Endothelial cell of umbilical vein (primary cell): ENCODE data around the gene CCDC66. TPM values are rescaled to one million over a fixed set of nuclear protein-coding genes. Genes with fewer than 3 reads are reported as not detected.

Experiments
- BruUV-seq: library from RNA; stranded (reverse); fragments of 400-500 nt; replicated peaks from 2 replicates; lab custom pipeline; 2021; lab: Mats Ljungman, UMichigan
- CTCF ChIA-PET: fragments of 300-600, 350-600 bp; sonication (Branson Sonifier 250); formaldehyde crosslinking; loops from one replicate; lab custom pipeline; 2021; ENCODE audit warnings: antibody characterized with exemption, inconsistent platforms; lab: Charles Lee
- POLR2A ChIA-PET: fragments of 300-600, 350-600 bp; sonication (Branson Sonifier 250); formaldehyde crosslinking; loops from one replicate; lab custom pipeline; 2021; ENCODE audit warnings: antibody characterized with exemption, inconsistent platforms; lab: Charles Lee
- DNase-seq: peaks from one replicate; pipeline ENCODE4 v3.0.0-alpha.2; 2011; ENCODE audit warnings: low read depth, low spot score
- FAIRE-seq: peaks from 2 replicates; lab custom pipeline; 2011; peaks lifted over from hg19 to GRCh38; lab: Jason Lieb, UNC
- H2AFZ ChIP-seq: 2 replicates; pipeline ENCODE4 v1.6.0; 2012; ENCODE audit warnings: low read depth, low read length, control low read depth, inconsistent platforms
- H3K27ac ChIP-seq: 2 replicates; pipeline ENCODE4 v1.5.1; 2011; ENCODE audit warnings: low read depth, mild to moderate bottlenecking, control low read depth, low read length, moderate library complexity; ENCODE audit not compliant: insufficient read depth
- H3K27me3 ChIP-seq, 2 experiments: 2 replicates each; pipeline versions ENCODE4 v1.6.0 to v1.6.1; 2011; ENCODE audit warnings: low read length in 2 of 2, mixed read lengths in 1 of 2; ENCODE audit not compliant: control insufficient read depth in 2 of 2, insufficient read depth in 2 of 2
- H3K36me3 ChIP-seq, 2 experiments: 2 replicates in 1 of 2; 3 replicates in 1 of 2; pipeline ENCODE4 v1.5.1; 2011; ENCODE audit warnings: low read length in 2 of 2, mild to moderate bottlenecking in 1 of 2, moderate library complexity in 1 of 2; ENCODE audit not compliant: control insufficient read depth in 2 of 2, insufficient read depth in 2 of 2; ENCODE audit errors: extremely low read depth in 1 of 2
- H3K4me1 ChIP-seq: 3 replicates; pipeline ENCODE4 v1.5.1; 2011; ENCODE audit warnings: mild to moderate bottlenecking, low read length; ENCODE audit not compliant: control insufficient read depth, insufficient read depth; ENCODE audit errors: extremely low read depth
- H3K4me2 ChIP-seq: 2 replicates; pipeline ENCODE4 v1.6.1; 2011; ENCODE audit warnings: low read length, control low read depth, mixed read lengths; ENCODE audit not compliant: insufficient read depth
- H3K4me3 ChIP-seq, 3 experiments: fragments of 200-600 bp in 1 of 3; sonication (generic), shearing (Covaris generic) in 1 of 3; replicated peaks in 1 of 3; 2 replicates each; pipeline ENCODE4 v1.5.1; 2011 to 2016; ENCODE audit warnings: control low read depth in 3 of 3, low read length in 3 of 3, mild to moderate bottlenecking in 2 of 3, inconsistent platforms in 1 of 3, low read depth in 1 of 3, moderate library complexity in 1 of 3; ENCODE audit not compliant: insufficient read depth in 1 of 3
- H3K79me2 ChIP-seq: 2 replicates; pipeline ENCODE4 v1.6.0; 2012; ENCODE audit warnings: low read length, inconsistent platforms; ENCODE audit not compliant: control insufficient read depth, insufficient read depth
- H3K9ac ChIP-seq: replicated peaks from 2 replicates; pipeline ENCODE3; 2011; ENCODE audit warnings: low read length, control low read depth; ENCODE audit not compliant: insufficient read depth; ENCODE audit errors: extremely low read depth
- H3K9me1 ChIP-seq: replicated peaks from 3 replicates; pipeline ENCODE4 v1.6.0; 2011; ENCODE audit warnings: mild to moderate bottlenecking, low read length; ENCODE audit not compliant: control insufficient read depth, insufficient read depth; ENCODE audit errors: extremely low read depth
- H3K9me3 ChIP-seq: replicated peaks from 2 replicates; pipeline ENCODE4 v1.5.1; 2012; ENCODE audit warnings: low read length, inconsistent platforms; ENCODE audit not compliant: control insufficient read depth, insufficient read depth
- H4K20me1 ChIP-seq: replicated peaks from 2 replicates; pipeline ENCODE3; 2011; ENCODE audit warnings: mild to moderate bottlenecking, low read length; ENCODE audit not compliant: control insufficient read depth, insufficient read depth; ENCODE audit errors: extremely low read depth
- GATA2 ChIP-seq: IDR thresholded peaks from 2 replicates; pipeline ENCODE4 v1.7.0; 2011; ENCODE audit warnings: low read depth, mild to moderate bottlenecking, moderate library complexity, mixed read lengths, low read length; ENCODE audit not compliant: insufficient read length, insufficient read depth
- JUN ChIP-seq: IDR thresholded peaks from 2 replicates; pipeline ENCODE4 v1.6.1; 2011; ENCODE audit warnings: borderline replicate concordance, low read depth; ENCODE audit not compliant: insufficient read length, insufficient read depth
- MYC ChIP-seq: IDR thresholded peaks from one replicate; pipeline ENCODE4 v1.6.1; 2011; ENCODE audit warnings: mild to moderate bottlenecking, low read depth, low read length
- POLR2A ChIP-seq: IDR thresholded peaks from 2 replicates; pipeline ENCODE4 v1.6.1; 2012; ENCODE audit warnings: low read depth, mild to moderate bottlenecking, control low read depth, low read length
- POLR2AphosphoS5 ChIP-seq: IDR thresholded peaks from 2 replicates; pipeline ENCODE4 v1.6.1; 2012; ENCODE audit warnings: low read depth, mild to moderate bottlenecking, control low read depth, low read length, moderate library complexity; ENCODE audit not compliant: insufficient read depth
- dilution Hi-C: fragments of 300-500 bp; cut with MboI; formaldehyde crosslinking; loops from one replicate; pipeline ENCODE4 v1.15.0; 2019; ENCODE audit warnings: low sequenced_read_pairs; ENCODE audit not compliant: extremely low pct_ligation_motif_present
- intact Hi-C: fragments of 100-400 bp; cut with micrococcal nuclease; formaldehyde crosslinking; loops from one replicate; pipeline ENCODE4 v1.10.0; 2022
- polyA plus RNA-seq, 4 experiments: library from polyadenylated mRNA; depleted of rRNA in 3 of 4; stranded (reverse) in 3 of 4; unstranded in 1 of 4; fragments of >200 nt; gene quantifications; 2 replicates each; pipeline versions ENCODE4 v1.2.1 to v1.2.3, GENCODE V29; 2011 to 2012; ENCODE audit warnings: missing spikeins in 1 of 4
- total RNA-seq: library from RNA; stranded (reverse); gene quantifications from 2 replicates; pipeline ENCODE4 v1.2.3, GENCODE V29; 2021
- TF ChIP-seq, protein P1 (sequence below), 2 donors: IDR thresholded peaks; 1 replicate in 1 of 2; 2 replicates in 1 of 2; pipeline ENCODE4 v1.5.1; 2011; ENCODE audit warnings: low read length in 2 of 2, mild to moderate bottlenecking in 2 of 2, moderate library complexity in 2 of 2, control low read depth in 1 of 2, inconsistent platforms in 1 of 2, low read depth in 1 of 2; ENCODE audit not compliant: insufficient read depth in 1 of 2; ENCODE audit errors: extremely low read depth in 1 of 2

The CCDC66 gene
- total and polyA plus RNA-seq, 2 donors (not counting 3 experiments of a cell fraction or from before 2014, with no cell fraction given), result 5.0 to 20.7 TPM

DNA sequence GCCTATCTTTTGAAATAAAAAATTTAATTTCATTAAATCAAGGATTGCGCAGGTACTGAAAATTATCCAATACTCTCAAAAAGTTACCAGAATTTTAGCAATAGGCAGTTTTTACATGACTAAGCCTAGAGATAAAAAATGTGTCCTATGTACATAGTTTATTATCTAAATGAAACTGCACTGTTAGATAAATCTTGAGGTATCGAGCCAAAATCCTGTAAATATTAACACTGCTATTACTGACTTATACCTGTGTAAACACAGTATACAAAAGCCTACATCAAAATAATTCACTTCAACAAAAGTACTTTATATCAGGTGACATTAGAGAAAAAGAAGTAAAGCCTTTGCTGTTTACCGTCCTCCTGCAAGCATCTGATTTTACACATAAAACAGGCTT lies 65.4 kb downstream of the CCDC66 start:
- H2AFZ ChIP-seq, result no peak overlapping the region
- H3K4me2 ChIP-seq, result no peak overlapping the region
- intact Hi-C loops (no loop called here), dilution Hi-C loops (no loop called here)
- H3K27me3 ChIP-seq, result no peaks in the 10 kb centered on the region
- no peak for DNase-seq
- H3K9ac ChIP-seq, result no peak overlapping the region
- H3K36me3 ChIP-seq, result peaks cover 6 to 34% of the 10 kb centered on the region in 2 experiments
- CTCF ChIA-PET, result no interaction called here
- TF ChIP-seq, protein P1, sequence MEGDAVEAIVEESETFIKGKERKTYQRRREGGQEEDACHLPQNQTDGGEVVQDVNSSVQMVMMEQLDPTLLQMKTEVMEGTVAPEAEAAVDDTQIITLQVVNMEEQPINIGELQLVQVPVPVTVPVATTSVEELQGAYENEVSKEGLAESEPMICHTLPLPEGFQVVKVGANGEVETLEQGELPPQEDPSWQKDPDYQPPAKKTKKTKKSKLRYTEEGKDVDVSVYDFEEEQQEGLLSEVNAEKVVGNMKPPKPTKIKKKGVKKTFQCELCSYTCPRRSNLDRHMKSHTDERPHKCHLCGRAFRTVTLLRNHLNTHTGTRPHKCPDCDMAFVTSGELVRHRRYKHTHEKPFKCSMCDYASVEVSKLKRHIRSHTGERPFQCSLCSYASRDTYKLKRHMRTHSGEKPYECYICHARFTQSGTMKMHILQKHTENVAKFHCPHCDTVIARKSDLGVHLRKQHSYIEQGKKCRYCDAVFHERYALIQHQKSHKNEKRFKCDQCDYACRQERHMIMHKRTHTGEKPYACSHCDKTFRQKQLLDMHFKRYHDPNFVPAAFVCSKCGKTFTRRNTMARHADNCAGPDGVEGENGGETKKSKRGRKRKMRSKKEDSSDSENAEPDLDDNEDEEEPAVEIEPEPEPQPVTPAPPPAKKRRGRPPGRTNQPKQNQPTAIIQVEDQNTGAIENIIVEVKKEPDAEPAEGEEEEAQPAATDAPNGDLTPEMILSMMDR (IDR thresholded peaks at IDR 0.05; ENCODE audit: extremely low read depth in 1 of 2, insufficient read depth in 1 of 2, low read depth in 1 of 2, low read length in 2 of 2), result no peak
- TF ChIP-seq POLR2A (no peak), GATA2 (no peak)
- H3K79me2 ChIP-seq, result no peaks in the 10 kb centered on the region
- H3K27ac ChIP-seq, result no peak overlapping the region
- BruUV-seq, result no TSS peak
- H4K20me1 ChIP-seq, result no peaks in the 10 kb centered on the region
- no peaks in the 10 kb centered on the region for H3K9me1 ChIP-seq
- POLR2A ChIA-PET, result no interaction called here
- no peak for FAIRE-seq
- H3K4me1 ChIP-seq, result no peaks in the 10 kb centered on the region
- no peak overlapping the region for H3K4me3 ChIP-seq
- no peaks in the 10 kb centered on the region for H3K9me3 ChIP-seq

DNA sequence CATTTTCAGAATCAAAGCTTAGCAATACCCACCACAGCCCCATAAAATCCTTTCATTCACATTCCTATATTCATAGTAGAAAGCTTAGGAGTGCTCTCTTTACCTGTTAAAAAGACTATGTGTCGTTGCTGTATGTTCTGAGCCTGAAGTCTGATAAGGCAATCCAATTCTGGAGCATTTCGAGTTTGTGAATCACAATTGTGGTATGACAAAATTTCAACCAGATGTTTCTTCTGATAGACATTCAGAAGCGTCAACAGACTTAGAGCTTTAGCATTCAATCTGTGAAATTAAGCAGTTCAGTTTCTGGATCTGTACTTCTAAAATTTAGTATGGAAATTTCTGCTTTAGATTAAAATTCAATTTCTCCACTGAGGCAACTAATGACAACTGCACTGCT lies 67.8 kb downstream of the CCDC66 start:
- H3K4me1 ChIP-seq, result no peaks in the 10 kb centered on the region
- peaks cover 2 to 30% of the 10 kb centered on the region in 2 experiments for H3K36me3 ChIP-seq
- H3K9me1 ChIP-seq, result no peaks in the 10 kb centered on the region
- no peak for TF ChIP-seq JUN
- no peak for TF ChIP-seq MYC
- no peak for TF ChIP-seq GATA2
- TF ChIP-seq POLR2AphosphoS5, result no peak
- no peak overlapping the region for H3K4me2 ChIP-seq
- no peak overlapping the region for H3K4me3 ChIP-seq
- H3K9ac ChIP-seq, result no peak overlapping the region
- no peaks in the 10 kb centered on the region for H3K9me3 ChIP-seq
- no peak overlapping the region for H3K27ac ChIP-seq
- dilution Hi-C loops, result no loop called here
- H4K20me1 ChIP-seq, result no peaks in the 10 kb centered on the region
- DNase-seq, result no peak
- no peak overlapping the region for H2AFZ ChIP-seq
- CTCF ChIA-PET, result interaction anchor here (0.8 to 1.6 kb wide), 3 partner anchors 8 to 364 kb away, joined by 3 to 4 read pairs (median 4); no protein-coding TSS in a partner anchor
- intact Hi-C loops, result no loop called here
- no peak for FAIRE-seq
- no peaks in the 10 kb centered on the region for H3K27me3 ChIP-seq
- H3K79me2 ChIP-seq, result no peaks in the 10 kb centered on the region
- no TSS peak for BruUV-seq
- POLR2A ChIA-PET, result no interaction called here
